A204.1 (cell line): ENCODE results near the gene SPO11.

Experiments
- FAIRE-seq: peaks from 2 replicates; lab custom pipeline; 2012; peaks lifted over from hg19 to GRCh38; lab: Jason Lieb, UNC

Gene SPO11

DNA sequence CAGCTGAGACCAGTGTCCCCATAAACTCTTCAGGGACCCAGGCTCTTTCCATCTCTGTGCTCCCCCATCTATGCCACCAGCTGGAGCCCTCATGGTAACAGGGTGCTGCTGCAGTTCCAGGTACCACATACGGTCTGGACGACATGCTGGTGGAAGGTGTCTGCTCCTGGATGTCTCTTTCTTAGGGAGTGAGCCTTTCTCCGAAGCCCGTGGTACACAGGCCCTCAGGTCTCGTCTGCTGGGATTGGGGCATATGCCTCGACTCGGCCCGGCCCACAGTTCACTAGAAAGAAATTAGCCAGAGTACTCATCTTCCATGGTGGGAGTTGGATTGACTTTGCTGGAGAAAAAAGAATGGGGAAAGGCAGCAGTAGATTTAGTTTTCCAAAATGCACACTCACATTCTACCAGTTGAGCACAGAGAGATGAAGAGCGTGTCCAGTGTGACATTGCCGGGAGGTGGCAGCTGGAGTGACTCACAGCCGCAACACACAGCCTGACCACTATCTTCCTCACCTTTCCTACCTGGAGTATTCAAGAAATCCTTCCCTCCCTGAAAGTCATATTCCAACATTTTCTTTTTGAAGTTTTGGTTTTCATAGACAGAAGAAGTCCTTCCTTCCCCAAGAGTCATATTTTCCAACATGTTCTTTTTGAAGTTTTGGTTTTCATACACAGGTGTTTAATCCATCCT lies 18.6 kb upstream of the SPO11 start:
- FAIRE-seq = no peak

DNA sequence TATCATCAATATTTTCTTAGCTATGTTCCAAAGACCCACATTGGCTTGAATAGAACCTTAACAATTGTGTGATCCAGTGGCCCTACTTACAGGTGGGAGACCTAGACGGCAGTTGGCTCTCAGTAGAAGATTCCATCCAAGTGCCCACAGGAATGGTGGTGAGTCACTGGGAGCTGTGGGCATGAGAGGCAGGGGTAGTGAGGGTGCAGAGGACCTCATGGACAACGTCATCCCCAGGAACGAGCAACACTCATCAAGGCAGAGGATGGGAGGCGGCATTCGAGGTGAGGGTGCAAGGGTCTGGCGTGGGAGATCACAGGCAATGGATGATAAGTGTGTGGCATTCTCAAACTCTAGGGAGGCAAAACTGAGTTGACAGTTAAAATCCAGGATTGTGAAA lies 17.5 kb upstream of the SPO11 start:
- FAIRE-seq = no peak

GRCh38 chr20:57313230-57313629 lies 16.4 kb upstream of the SPO11 start:
- FAIRE-seq = no peak

- no peak for FAIRE-seq
Observed at GRCh38 chr20:57313951-57314350, 15.7 kb upstream of the SPO11 start.

GRCh38 chr20:57315083-57315975 lies 14.3 kb upstream of the SPO11 start:
- FAIRE-seq = no peak

- FAIRE-seq = no peak
Observed at GRCh38 chr20:57315976-57316480, 13.6 kb upstream of the SPO11 start.

- FAIRE-seq = no peak
Observed at GRCh38 chr20:57316795-57317201, 12.8 kb upstream of the SPO11 start.

GRCh38 chr20:57317316-57317788 lies 12.3 kb upstream of the SPO11 start:
- FAIRE-seq = no peak

DNA sequence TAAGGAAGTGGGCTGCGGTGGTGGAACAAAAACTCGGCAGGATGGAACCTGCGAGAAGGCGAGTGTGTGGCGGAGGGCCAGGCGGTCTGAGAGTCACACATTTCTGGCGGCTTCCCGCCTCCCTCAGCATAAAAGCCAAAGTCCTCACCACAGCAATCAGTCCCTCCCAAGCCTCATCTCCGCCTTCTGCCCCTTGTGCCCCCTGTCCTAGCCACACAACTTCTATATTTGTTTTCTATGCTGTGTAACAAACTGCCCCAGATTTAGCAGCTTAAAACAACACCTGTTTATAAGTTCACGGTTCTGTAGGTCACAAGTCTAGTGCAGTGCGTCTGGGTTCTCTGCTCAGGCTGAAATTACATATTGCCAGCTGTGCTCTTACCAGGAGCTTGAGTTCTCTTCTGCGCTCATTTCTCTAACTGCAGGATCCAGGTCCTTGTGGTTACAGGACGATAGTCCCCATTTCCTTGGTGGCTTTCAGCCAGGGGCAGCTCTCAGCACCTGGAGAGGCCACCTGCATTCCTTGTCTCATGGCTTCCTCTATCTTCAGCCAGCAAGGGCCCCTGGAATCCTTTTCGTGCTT lies 11.7 kb upstream of the SPO11 start:
- FAIRE-seq = no peak

DNA sequence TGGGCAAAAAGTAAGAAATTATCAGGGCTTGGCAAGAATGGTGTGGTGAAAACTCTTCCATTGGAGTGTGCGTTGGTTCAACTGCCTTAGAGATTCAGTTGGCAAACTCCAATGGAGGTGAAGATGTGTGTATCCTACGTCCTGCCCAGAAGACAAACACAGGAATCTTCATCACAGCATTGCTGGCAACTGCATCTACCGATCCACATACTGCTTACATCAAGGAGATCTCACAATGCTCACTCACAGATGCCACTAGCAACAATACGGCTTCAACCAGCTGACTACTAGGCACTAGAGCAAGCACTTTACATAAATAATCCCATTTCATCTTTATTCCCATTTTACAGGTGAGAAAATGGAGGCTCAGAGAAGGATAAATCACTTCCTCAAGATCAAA lies 10.0 kb upstream of the SPO11 start:
- FAIRE-seq = no peak

DNA sequence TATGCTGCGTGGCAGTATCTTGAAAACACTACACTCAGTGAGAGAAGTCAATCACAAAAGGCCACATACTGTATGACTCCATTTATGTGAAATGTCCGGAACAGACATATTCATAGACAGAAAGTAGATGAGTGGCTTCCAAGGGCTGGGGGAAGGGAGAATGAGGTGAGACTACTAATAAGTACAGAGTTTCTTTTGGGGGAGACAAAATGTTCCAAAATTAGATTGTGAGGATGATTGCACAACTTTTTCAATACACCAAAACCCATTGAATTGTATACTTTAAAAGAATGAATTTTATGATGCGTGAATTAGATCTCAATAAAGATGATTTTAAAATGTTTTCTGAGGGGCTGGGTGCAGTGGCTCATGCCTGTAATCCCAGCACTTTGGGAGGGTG lies 9.2 kb upstream of the SPO11 start:
- FAIRE-seq = no peak

DNA sequence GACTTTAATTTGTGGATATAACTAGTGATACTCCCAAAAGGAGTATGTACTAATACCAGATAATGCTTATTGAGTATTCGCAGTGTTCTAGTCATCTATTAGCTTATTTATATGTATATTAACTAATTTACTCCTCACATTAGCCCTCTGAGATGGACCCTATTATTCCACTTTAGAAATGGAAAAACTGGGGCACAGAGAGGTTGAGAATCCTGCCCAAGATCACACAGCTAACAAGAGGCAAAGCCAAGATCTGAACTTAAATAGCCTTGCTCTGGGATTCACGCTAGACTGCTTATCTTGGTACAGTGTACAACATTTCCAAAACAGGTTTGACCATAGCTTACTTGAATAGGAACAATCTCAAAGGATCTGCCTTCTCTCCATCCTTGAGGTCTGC lies 8.5 kb upstream of the SPO11 start:
- FAIRE-seq = no peak

GRCh38 chr20:57322476-57322875 lies 7.1 kb upstream of the SPO11 start:
- no peak for FAIRE-seq

GRCh38 chr20:57323034-57323433 lies 6.6 kb upstream of the SPO11 start:
- FAIRE-seq = no peak

- no peak for FAIRE-seq
Observed at GRCh38 chr20:57325632-57326356, 3.8 kb upstream of the SPO11 start.

- FAIRE-seq = no peak
Observed at GRCh38 chr20:57326667-57327455, 2.7 kb upstream of the SPO11 start.

DNA sequence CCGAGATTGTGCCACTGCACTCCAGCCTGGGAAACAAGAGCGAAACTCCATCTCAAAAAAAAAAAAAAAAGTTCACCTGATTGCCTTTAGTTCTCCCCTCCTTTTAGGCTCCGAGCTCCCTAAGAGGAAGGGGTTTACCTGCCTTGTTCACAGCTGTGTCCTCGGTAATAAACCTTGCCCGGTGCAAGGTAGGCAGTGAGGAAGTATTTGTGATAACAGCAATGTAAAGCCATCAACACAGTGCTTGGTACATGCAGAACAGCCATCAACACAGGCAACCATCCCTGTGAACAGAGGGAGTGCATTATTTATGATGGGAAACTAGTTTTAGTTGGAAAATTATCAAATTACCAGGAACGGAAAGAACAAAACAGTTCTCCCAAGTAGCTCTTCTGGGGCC lies 1.8 kb upstream of the SPO11 start:
- FAIRE-seq = no peak

DNA sequence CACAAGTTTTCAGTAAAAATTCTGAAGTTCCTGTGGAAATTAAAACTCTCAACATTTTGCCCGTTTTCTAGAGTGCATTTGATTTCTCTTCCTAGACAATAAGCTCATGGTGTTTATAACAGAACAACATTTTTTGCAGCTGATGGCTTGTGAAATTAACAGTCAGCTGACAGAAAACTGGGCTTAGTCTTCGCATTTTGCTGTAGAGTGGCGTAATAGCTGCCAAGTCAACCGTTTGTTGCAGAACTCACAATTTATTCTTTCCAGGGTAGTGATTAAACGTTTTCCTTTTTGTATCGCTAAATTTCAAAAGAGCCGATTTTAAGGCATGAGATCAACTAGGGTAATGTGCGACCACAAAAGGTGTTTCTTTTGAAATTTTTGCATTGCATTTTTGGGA lies 1.4 kb downstream of the SPO11 start:
- no peak for FAIRE-seq

- peak; percentile 14 for FAIRE-seq
Observed at GRCh38 chr20:57332105-57333089, 2.8 kb downstream of the SPO11 start.

- peak; percentile 37 for FAIRE-seq
Observed at GRCh38 chr20:57335392-57335791, 5.8 kb downstream of the SPO11 start.
